Heart left ventricle (tissue), 16 donors: ENCODE measurements around the gene C11orf21. TPM values are rescaled to one million over a fixed set of nuclear protein-coding genes. Genes with fewer than 3 reads are reported as not detected.

Experiments used
- ATAC-seq, 4 donors: fragments of 200-7000 bp; cut with Tn5 transposase; one replicate each; pipeline ENCODE4 v1.9.1; 2020 to 2022; ENCODE audit warnings: moderate library complexity in 4 of 4, mild to moderate bottlenecking in 3 of 4, moderate number of reproducible peaks in 1 of 4
- DNase-seq, 5 donors: peaks; one replicate each; pipeline ENCODE4 v3.0.0-alpha.2; 2020
- H3K27ac ChIP-seq, 12 donors: fragments of 200-600 bp; sonication (generic) in 4 of 12; one replicate each; pipeline versions ENCODE4 v1.5.0 to v1.8.0; 2016 to 2022; ENCODE audit warnings: mild to moderate bottlenecking in 2 of 12
- H3K27me3 ChIP-seq, 9 donors: fragments of 200-600 bp; sonication (generic) in 2 of 9; one replicate each; pipeline versions ENCODE4 v1.5.1 to v1.8.0; 2016 to 2022; ENCODE audit warnings: mild to moderate bottlenecking in 3 of 9
- H3K36me3 ChIP-seq, 9 donors: fragments of 200-600 bp; sonication (generic) in 2 of 9; one replicate each; pipeline versions ENCODE4 v1.5.0 to v1.8.0; 2018 to 2022; ENCODE audit warnings: mild to moderate bottlenecking in 2 of 9
- H3K4me1 ChIP-seq, 12 donors: fragments of 200-600 bp; sonication (generic) in 4 of 12; one replicate each; pipeline versions ENCODE4 v1.5.0 to v1.8.0; 2016 to 2022; ENCODE audit warnings: mild to moderate bottlenecking in 3 of 12
- H3K4me3 ChIP-seq, 12 donors: fragments of 200-600 bp; sonication (generic) in 4 of 12; one replicate each; pipeline versions ENCODE4 v1.5.0 to v1.8.0; 2017 to 2022; ENCODE audit warnings: mild to moderate bottlenecking in 9 of 12, moderate library complexity in 4 of 12
- H3K9me3 ChIP-seq, 12 donors: fragments of 200-600 bp; sonication (generic) in 4 of 12; one replicate each; pipeline versions ENCODE4 v1.5.0 to v1.8.0; 2016 to 2022; ENCODE audit warnings: mild to moderate bottlenecking in 1 of 12
- CTCF ChIP-seq, 12 donors: fragments of 200-600 bp; sonication (generic) in 4 of 12; IDR thresholded peaks; one replicate each; pipeline versions ENCODE4 v1.5.0 to v1.8.0; 2018 to 2022; ENCODE audit warnings: antibody characterized with exemption in 12 of 12, mild to moderate bottlenecking in 5 of 12
- POLR2A ChIP-seq, 2 donors: fragments of 450-650 bp; IDR thresholded peaks; one replicate each; pipeline ENCODE4 v1.6.1; 2017; ENCODE audit warnings: antibody characterized with exemption in 2 of 2, mild to moderate bottlenecking in 2 of 2, moderate library complexity in 2 of 2
- WGBS, 4 donors: extraction: QIAGEN DNeasy Blood & Tissue Kit in 2 of 4; methylation state at CpG; one replicate each; pipeline versions ENCODE4 v1.1.5 to v1.1.7; 2013 to 2018; 5-methylcytosine and 5-hydroxymethylcytosine counted together
- intact Hi-C, 10 donors: fragments of 100-400 bp; cut with DNase I; formaldehyde crosslinking; loops; one replicate each; pipeline versions ENCODE4 v1.11.1 to v1.14.2; 2022
- polyA plus RNA-seq, 2 donors: library from polyadenylated mRNA; stranded (reverse); fragments of 200-250 nt; gene quantifications; one replicate each; pipeline ENCODE4 v1.2.3, GENCODE V29; 2013
- total RNA-seq, 9 donors: library from RNA; depleted of rRNA in 2 of 9; stranded (reverse); fragments of >200 nt in 2 of 9; fragmentation: NEBNext Ultra II Directional in 3 of 9; extraction: Animal tissue kit (Norgen Biotek cat#: 25700) in 3 of 9; gene quantifications; one replicate each; pipeline versions ENCODE4 v1.1.0 to v1.2.4, GENCODE V29; 2016 to 2023
- donor health status: ischemic (EF 13 %, LVEDD 7.1; RV severe dilation, severe dysfunction).
- donor health status: healthy with polysubstance abuse.
- donor health status: DM: no; HTN: yes; CAD: no.
- donor health status: DM: no; HTN: no; CAD: no.
- donor health status: ischemic (EF 25% LVEDD 6.9; RV normal size, moderate dysfunction).
- donor health status: ischemic (EF 25% LVEDD 5.7; RV mildly dilated, moderate dysfunction).
- donor health status: healthy.
- donor health status: DM: yes; HTN: yes; CAD: no.
- donor health status: ischemic (EF 35%, LVEDD 5.7; RV mildly dilated, moderate dysfunction).
- donor health status: nonischemic (EF 11% LVEDD 7.7; RV severe dilation, severe dysfunction).
- donor health status: DM: yes; HTN: yes; CAD: no.
- donor health status: PGD.
- donor health status: ischemic (EF 29% LVEDD 5.4; RV normal size, mild dysfunction).
- donor health status: nonischemic (EF 23%, LVEDD 6.1; RV moderate dilation, normal function).

The C11orf21 gene
- total and polyA plus RNA-seq, 11 donors = 4.8 to 41.2 (median 29.9) TPM

DNA sequence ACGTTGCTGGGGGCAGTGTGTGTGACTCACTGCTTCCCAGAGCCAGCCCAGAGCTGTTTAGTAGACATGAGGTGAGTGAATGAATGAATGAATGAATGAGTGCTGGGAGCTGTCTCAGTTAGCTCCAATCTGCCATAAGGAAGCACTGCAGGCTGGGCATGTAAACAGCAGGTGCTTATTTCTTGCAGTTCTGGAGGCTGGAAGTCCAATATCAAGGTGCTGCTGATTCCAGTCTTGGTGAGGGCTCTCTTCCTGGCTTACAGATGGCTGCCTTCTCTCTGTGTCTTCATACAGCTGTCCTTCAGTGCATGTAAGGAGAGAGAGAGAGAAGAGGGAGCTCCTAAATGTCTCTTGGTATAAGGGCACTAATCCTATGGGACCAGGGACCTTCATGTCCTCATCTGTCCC is 4.1 kb downstream of the C11orf21 start:
- peaks cover 0 to 35% (median 4%) of the 10 kb centered on the region in 12 donors for H3K4me1 ChIP-seq
- peaks cover 0 to 3% (median 0%) of the 10 kb centered on the region in 9 donors for H3K36me3 ChIP-seq
- WGBS, 4 donors = 20 to 62% (median 42%) methylated on average over 1 of the region's 1 CpG
- no peaks in the 10 kb centered on the region for H3K27me3 ChIP-seq
- H3K27ac ChIP-seq = no peak overlapping the region
- DNase-seq (no peak), ATAC-seq (no peak)
- intact Hi-C loops = loop anchor here in 3 of 10 donors (2.0 to 5.0 kb wide), 2 partner anchors 100 to 101 kb away; no protein-coding TSS in a partner anchor
- no peaks in the 10 kb centered on the region for H3K9me3 ChIP-seq
- no peak for TF ChIP-seq POLR2A (IDR thresholded peaks at IDR 0.05)
- TF ChIP-seq CTCF (IDR thresholded peaks at IDR 0.05) = no peak
- H3K4me3 ChIP-seq = no peak overlapping the region

- H3K27me3 ChIP-seq = no peaks in the 10 kb centered on the region
- TF ChIP-seq CTCF (IDR thresholded peaks at IDR 0.05) = no peak
- no peak for TF ChIP-seq POLR2A (IDR thresholded peaks at IDR 0.05)
- peaks cover 0 to 34% (median 4%) of the 10 kb centered on the region in 12 donors for H3K4me1 ChIP-seq
- H3K9me3 ChIP-seq = no peaks in the 10 kb centered on the region
- intact Hi-C loops = loop anchor here in 2 of 10 donors (5.0 kb wide), 1 partner anchor 100 kb away; no protein-coding TSS in a partner anchor
- WGBS, 4 donors = 83 to 92% (median 87%) methylated on average over 12 to 13 of the region's 13 CpGs
- no peak overlapping the region for H3K4me3 ChIP-seq
- DNase-seq (peak in 2 of 5 donors; percentile 13 to 49), ATAC-seq (no peak)
- peaks cover 0 to 3% (median 0%) of the 10 kb centered on the region in 9 donors for H3K36me3 ChIP-seq
- H3K27ac ChIP-seq = no peak overlapping the region
Observed at GRCh38 chr11:2296913-2297622, 4.7 kb downstream of the C11orf21 start.

DNA sequence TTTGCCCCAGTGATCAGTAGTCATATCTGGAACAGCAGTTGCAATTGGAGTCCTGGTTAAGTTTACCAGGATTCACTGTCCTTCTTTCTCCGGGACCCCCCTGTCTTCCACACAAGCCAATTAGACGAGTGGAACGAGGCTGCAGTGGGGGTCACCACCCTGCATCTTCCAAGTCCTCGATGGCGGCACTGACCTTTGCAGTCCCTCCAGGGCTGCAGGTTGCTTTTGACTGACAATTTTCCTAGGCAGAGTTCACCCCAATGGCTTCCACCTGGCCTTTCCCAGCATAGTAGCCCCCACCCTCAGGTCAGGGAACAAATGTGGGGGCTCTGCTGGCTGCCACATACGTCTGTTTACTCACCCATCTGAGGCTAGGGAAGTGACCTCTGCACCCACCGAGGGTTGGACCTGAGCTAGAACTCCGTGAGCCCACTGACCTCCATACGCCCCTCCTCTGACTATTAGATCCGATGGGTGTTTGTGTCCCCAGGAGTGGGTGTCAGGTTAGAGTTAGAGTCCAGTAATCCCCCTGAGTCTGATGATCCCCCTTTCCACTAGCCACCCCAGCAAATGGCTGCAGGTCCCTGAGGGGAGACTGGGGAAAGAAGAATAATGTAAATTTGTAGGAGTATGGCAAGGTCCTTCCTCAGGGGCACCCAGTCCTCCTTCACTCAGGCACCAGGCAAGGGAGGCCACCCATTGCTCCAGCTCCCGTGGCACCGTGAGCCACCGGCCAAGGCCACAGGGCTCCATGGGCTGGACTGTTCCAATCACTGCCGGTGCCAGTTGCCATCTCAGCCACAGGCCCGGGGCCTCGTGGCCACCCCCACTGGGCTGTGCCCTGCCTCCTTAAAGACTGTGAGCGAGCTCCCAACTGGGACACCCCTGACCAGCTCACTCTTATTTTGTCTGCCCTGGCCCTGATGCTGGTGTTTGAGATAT is 5.5 kb downstream of the C11orf21 start:
- 66 to 86% (median 76%) methylated on average over 11 to 17 of the region's 17 CpGs for WGBS, 4 donors
- peak in 1 of 4 donors; percentile 9 for ATAC-seq
- intact Hi-C loops = loop anchor here in 2 of 10 donors (5.0 kb wide), 1 partner anchor 99 kb away; no protein-coding TSS in a partner anchor

More for the DNA sequence above, 5.5 kb downstream of the C11orf21 start:
- H3K4me1 ChIP-seq = peaks cover 0 to 27% (median 4%) of the 10 kb centered on the region in 12 donors
- H3K4me3 ChIP-seq = no peak overlapping the region
- H3K27ac ChIP-seq = no peak overlapping the region
- H3K27me3 ChIP-seq = no peaks in the 10 kb centered on the region
- TF ChIP-seq CTCF (IDR thresholded peaks at IDR 0.05) = no peak
- no peak for TF ChIP-seq POLR2A (IDR thresholded peaks at IDR 0.05)
- H3K9me3 ChIP-seq = no peaks in the 10 kb centered on the region
- peaks cover 0 to 3% (median 0%) of the 10 kb centered on the region in 9 donors for H3K36me3 ChIP-seq
- peak in 4 of 5 donors; percentile 4 to 42 (median 18) for DNase-seq
